Activated B cell treated with CpG ODN at 0.5 μM for 24 hours (primary cell): ENCODE results near the gene HAPLN1. TPM values are rescaled to one million over a fixed set of nuclear protein-coding genes. Genes with fewer than 3 reads are reported as not detected.

ENCODE experiments used
- ATAC-seq: fragments of 200-7000 bp; cut with Tn5 transposase; one replicate; pipeline ENCODE4 v1.10.0; 2021; ENCODE audit warnings: low read depth, mild to moderate bottlenecking, moderate library complexity
- CTCF ChIA-PET: fragments of 350-600 bp; sonication (Branson Sonifier 250); formaldehyde crosslinking; loops from one replicate; lab custom pipeline; 2021; ENCODE audit warnings: antibody characterized with exemption; lab: Charles Lee
- POLR2A ChIA-PET: fragments of 350-600 bp; sonication (Branson Sonifier 250); formaldehyde crosslinking; loops from one replicate; lab custom pipeline; 2021; ENCODE audit warnings: antibody characterized with exemption; lab: Charles Lee
- DNase-seq: peaks from one replicate; pipeline ENCODE4 v3.0.0; 2022
- H3K27ac Mint-ChIP-seq: one replicate; pipeline ENCODE4 v1.8.0; 2020; ENCODE audit warnings: mixed read lengths
- H3K27me3 Mint-ChIP-seq: one replicate; pipeline ENCODE4 v1.8.0; 2021; ENCODE audit warnings: mixed read lengths
- H3K36me3 Mint-ChIP-seq: one replicate; pipeline ENCODE4 v1.8.0; 2021; ENCODE audit warnings: low read depth, mixed read lengths
- H3K4me1 Mint-ChIP-seq: one replicate; pipeline ENCODE4 v1.8.0; 2021; ENCODE audit warnings: mixed read lengths
- H3K4me3 Mint-ChIP-seq: one replicate; pipeline ENCODE4 v1.8.0; 2020; ENCODE audit warnings: mild to moderate bottlenecking, mixed read lengths
- H3K9me3 Mint-ChIP-seq: one replicate; pipeline ENCODE4 v1.8.0; 2020; ENCODE audit warnings: mixed read lengths
- CTCF ChIP-seq: fragments of 200-600 bp; IDR thresholded peaks from one replicate; pipeline ENCODE4 v1.8.0; 2022; ENCODE audit warnings: antibody characterized with exemption, mild to moderate bottlenecking
- intact Hi-C: fragments of 100-400 bp; cut with micrococcal nuclease; formaldehyde crosslinking; loops from one replicate; pipeline ENCODE4 v1.15.1; 2024
- total RNA-seq: library from RNA; stranded (reverse); gene quantifications from 2 replicates; pipeline ENCODE4 v1.2.3, GENCODE V29; 2022

The HAPLN1 gene
- total RNA-seq, 1 donor from 2014 or later, result not detected

GRCh38 chr5:83711982-83712601 lies 8.6 kb downstream of the HAPLN1 start:
- H3K27me3 Mint-ChIP-seq, result peaks cover 2% of the 10 kb centered on the region
- TF ChIP-seq CTCF, result peak; percentile 84
- DNase-seq, result no peak
- ATAC-seq, result no peak
- ChIA-PET CTCF (interaction anchor here (1.1 to 1.3 kb wide), 2 partner anchors 9 to 10 kb away, joined by 3 to 8 read pairs; partner anchors contain the start of gene HAPLN1), POLR2A (no interaction called here)
- intact Hi-C loops, result loop anchor here (5.0 kb wide), 1 partner anchor 1360 kb away; no protein-coding TSS in a partner anchor
- H3K36me3 Mint-ChIP-seq, result no peaks in the 10 kb centered on the region
- no peaks in the 10 kb centered on the region for H3K4me1 Mint-ChIP-seq
- no peak overlapping the region for H3K4me3 Mint-ChIP-seq
- no peak overlapping the region for H3K27ac Mint-ChIP-seq
- no peaks in the 10 kb centered on the region for H3K9me3 Mint-ChIP-seq

GRCh38 chr5:83709973-83710372 lies 10.7 kb downstream of the HAPLN1 start:
- DNase-seq (no peak), ATAC-seq (no peak)
- H3K9me3 Mint-ChIP-seq, result no peaks in the 10 kb centered on the region
- ChIA-PET POLR2A (no interaction called here), CTCF (no interaction called here)
- no peaks in the 10 kb centered on the region for H3K36me3 Mint-ChIP-seq
- peaks cover 6% of the 10 kb centered on the region for H3K27me3 Mint-ChIP-seq
- TF ChIP-seq CTCF, result no peak
- H3K27ac Mint-ChIP-seq, result no peak overlapping the region
- no peaks in the 10 kb centered on the region for H3K4me1 Mint-ChIP-seq
- H3K4me3 Mint-ChIP-seq, result no peak overlapping the region
- intact Hi-C loops, result loop anchor here (5.0 kb wide), 1 partner anchor 1358 kb away; no protein-coding TSS in a partner anchor

GRCh38 chr5:83708170-83708569 lies 12.5 kb downstream of the HAPLN1 start:
- intact Hi-C loops, result no loop called here
- peaks cover 6% of the 10 kb centered on the region for H3K27me3 Mint-ChIP-seq
- DNase-seq (no peak), ATAC-seq (no peak)
- H3K36me3 Mint-ChIP-seq, result no peaks in the 10 kb centered on the region
- H3K4me3 Mint-ChIP-seq, result no peak overlapping the region
- no peak overlapping the region for H3K27ac Mint-ChIP-seq
- no peak for TF ChIP-seq CTCF
- no peaks in the 10 kb centered on the region for H3K4me1 Mint-ChIP-seq
- no peaks in the 10 kb centered on the region for H3K9me3 Mint-ChIP-seq
- CTCF ChIA-PET, result no interaction called here
- POLR2A ChIA-PET, result no interaction called here

GRCh38 chr5:83703059-83703458 lies 17.6 kb downstream of the HAPLN1 start:
- POLR2A ChIA-PET, result no interaction called here
- Mint-ChIP-seq H3K4me3 (no peak overlapping the region), H3K4me1 (no peaks in the 10 kb centered on the region), H3K9me3 (no peaks in the 10 kb centered on the region), H3K27me3 (peaks cover 6% of the 10 kb centered on the region), H3K27ac (no peak overlapping the region), H3K36me3 (no peaks in the 10 kb centered on the region)
- TF ChIP-seq CTCF, result no peak
- CTCF ChIA-PET, result interaction anchor here (1.2 kb wide), 1 partner anchor 8 kb away, joined by 3 read pairs; no protein-coding TSS in a partner anchor
- intact Hi-C loops, result no loop called here
- ATAC-seq (no peak), DNase-seq (no peak)

- DNase-seq (no peak), ATAC-seq (no peak)
- ChIA-PET CTCF (interaction anchor here (1.2 to 1.3 kb wide), 3 partner anchors 10 to 19 kb away, joined by 3 read pairs; no protein-coding TSS in a partner anchor), POLR2A (no interaction called here)
- Mint-ChIP-seq H3K27ac (no peak overlapping the region), H3K4me3 (no peak overlapping the region), H3K36me3 (no peaks in the 10 kb centered on the region), H3K27me3 (peaks cover 6% of the 10 kb centered on the region), H3K4me1 (no peaks in the 10 kb centered on the region), H3K9me3 (no peaks in the 10 kb centered on the region)
- TF ChIP-seq CTCF, result no peak
- intact Hi-C loops, result no loop called here
Measured at GRCh38 chr5:83701886-83702285, 18.8 kb downstream of the HAPLN1 start.
